OCI-LY3 (cell line): ENCODE measurements around the gene KCTD15.

Experiments
- EZH2phosphoT487 ChIP-seq: fragments of 200-600 bp; shearing (Covaris generic); IDR thresholded peaks from 2 replicates; pipeline ENCODE4 v1.6.1; 2018; ENCODE audit warnings: antibody characterized with exemption, mixed run types, low read depth
- TF ChIP-seq, protein P1 (sequence below): fragments of 200-600, 300-600 bp; sonication (generic); IDR thresholded peaks from 2 replicates; pipeline ENCODE4 v1.5.1; 2014; ENCODE audit warnings: antibody characterized with exemption, low read length, low read depth

GRCh38 chr19:33777351-33777750, 19.3 kb upstream of the KCTD15 start:
- TF ChIP-seq, protein P1, sequence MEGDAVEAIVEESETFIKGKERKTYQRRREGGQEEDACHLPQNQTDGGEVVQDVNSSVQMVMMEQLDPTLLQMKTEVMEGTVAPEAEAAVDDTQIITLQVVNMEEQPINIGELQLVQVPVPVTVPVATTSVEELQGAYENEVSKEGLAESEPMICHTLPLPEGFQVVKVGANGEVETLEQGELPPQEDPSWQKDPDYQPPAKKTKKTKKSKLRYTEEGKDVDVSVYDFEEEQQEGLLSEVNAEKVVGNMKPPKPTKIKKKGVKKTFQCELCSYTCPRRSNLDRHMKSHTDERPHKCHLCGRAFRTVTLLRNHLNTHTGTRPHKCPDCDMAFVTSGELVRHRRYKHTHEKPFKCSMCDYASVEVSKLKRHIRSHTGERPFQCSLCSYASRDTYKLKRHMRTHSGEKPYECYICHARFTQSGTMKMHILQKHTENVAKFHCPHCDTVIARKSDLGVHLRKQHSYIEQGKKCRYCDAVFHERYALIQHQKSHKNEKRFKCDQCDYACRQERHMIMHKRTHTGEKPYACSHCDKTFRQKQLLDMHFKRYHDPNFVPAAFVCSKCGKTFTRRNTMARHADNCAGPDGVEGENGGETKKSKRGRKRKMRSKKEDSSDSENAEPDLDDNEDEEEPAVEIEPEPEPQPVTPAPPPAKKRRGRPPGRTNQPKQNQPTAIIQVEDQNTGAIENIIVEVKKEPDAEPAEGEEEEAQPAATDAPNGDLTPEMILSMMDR, result no peak
- TF ChIP-seq EZH2phosphoT487, result no peak
